Neural cell (in vitro differentiated cells): ENCODE results near the gene FAM124B. TPM values are rescaled to one million over a fixed set of nuclear protein-coding genes. Genes with fewer than 3 reads are reported as not detected.

Experiments
- H2AFZ ChIP-seq: fragments of 200-600, 300-800 bp; sonication (generic), shearing (Covaris generic); 2 replicates; pipeline ENCODE4 v1.6.0; 2014; ENCODE audit warnings: low read depth, mild to moderate bottlenecking, antibody characterized with exemption, low read length, moderate library complexity
- H3F3A ChIP-seq: fragments of 200-600 bp; shearing (Covaris generic); 2 replicates; pipeline ENCODE4 v1.6.1; 2016; ENCODE audit warnings: mild to moderate bottlenecking, moderate library complexity, mixed read lengths, antibody characterized with exemption, low read length; ENCODE audit not compliant: insufficient read depth, poor library complexity, severe bottlenecking
- H3K27ac ChIP-seq: fragments of 200-600, 300-800 bp; sonication (generic), shearing (Covaris generic); 2 replicates; pipeline ENCODE4 v1.5.1; 2014; ENCODE audit warnings: mild to moderate bottlenecking, low read length, moderate library complexity
- H3K27me3 ChIP-seq: fragments of 300-800, 200-600 bp; sonication (generic), shearing (Covaris generic); 2 replicates; pipeline ENCODE4 v1.6.0; 2014; ENCODE audit warnings: mild to moderate bottlenecking, low read depth, low read length, moderate library complexity; ENCODE audit not compliant: insufficient read depth
- H3K36me3 ChIP-seq: fragments of 300-800, 200-600 bp; sonication (generic), shearing (Covaris generic); 2 replicates; pipeline ENCODE4 v1.5.1; 2014; ENCODE audit warnings: mild to moderate bottlenecking, antibody characterized with exemption, low read length, moderate library complexity; ENCODE audit not compliant: insufficient read depth
- H3K4me2 ChIP-seq: fragments of 300-800, 200-600 bp; sonication (generic), shearing (Covaris generic); 2 replicates; pipeline ENCODE4 v1.6.0; 2014; ENCODE audit warnings: mild to moderate bottlenecking, low read length
- H3K4me3 ChIP-seq: fragments of 300-800, 200-600 bp; sonication (generic), shearing (Covaris generic); 2 replicates; pipeline ENCODE4 v1.5.1; 2014; ENCODE audit warnings: mild to moderate bottlenecking, low read length, moderate library complexity
- H3K79me2 ChIP-seq: fragments of 200-600 bp; shearing (Covaris generic); replicated peaks from 2 replicates; pipeline ENCODE4 v1.6.0; 2014; ENCODE audit warnings: mild to moderate bottlenecking, low read length, moderate library complexity; ENCODE audit not compliant: insufficient read depth
- H3K9ac ChIP-seq: fragments of 300-800, 200-600 bp; sonication (generic), shearing (Covaris generic); 2 replicates; pipeline ENCODE4 v1.6.1; 2016; ENCODE audit warnings: mild to moderate bottlenecking, low read length, mixed read lengths
- H3K9me2 ChIP-seq: fragments of 200-600 bp; shearing (Covaris generic); 2 replicates; pipeline ENCODE4 v1.6.1; 2016; ENCODE audit warnings: mild to moderate bottlenecking, low read length, mixed read lengths; ENCODE audit not compliant: insufficient read depth
- H3K9me3 ChIP-seq: fragments of 200-600, 300-800 bp; sonication (generic), shearing (Covaris generic); 2 replicates; pipeline ENCODE4 v1.6.1; 2016; ENCODE audit warnings: mild to moderate bottlenecking, mixed run types, low read length, moderate library complexity, mixed read lengths
- H4K20me1 ChIP-seq: fragments of 200-600 bp; shearing (Covaris generic); 2 replicates; pipeline ENCODE4 v1.6.1; 2016; ENCODE audit warnings: mild to moderate bottlenecking, mixed run types; ENCODE audit not compliant: insufficient read depth
- CTCF ChIP-seq: fragments of 450-650 bp; IDR thresholded peaks from 2 replicates; pipeline ENCODE4 v1.5.1; 2014; ENCODE audit warnings: antibody characterized with exemption, mild to moderate bottlenecking, moderate library complexity; ENCODE audit not compliant: poor library complexity, severe bottlenecking
- SMC3 ChIP-seq: fragments of 450-650 bp; conservative IDR thresholded peaks from 2 replicates; pipeline ENCODE4 v1.6.1; 2014; ENCODE audit warnings: antibody characterized with exemption, mild to moderate bottlenecking, moderate library complexity; ENCODE audit not compliant: poor library complexity
- TAF1 ChIP-seq: IDR thresholded peaks from 2 replicates; pipeline ENCODE4 v1.6.1; 2012; ENCODE audit warnings: low read depth
- polyA minus RNA-seq: library from RNA; depleted of rRNA, polyadenylated mRNA; stranded (reverse); fragments of >200 nt; gene quantifications from 2 replicates; pipeline ENCODE4 v1.2.3, GENCODE V29; 2014
- polyA plus RNA-seq: library from polyadenylated mRNA; depleted of rRNA; stranded (reverse); fragments of >200 nt; gene quantifications from 2 replicates; pipeline ENCODE4 v1.2.3, GENCODE V29; 2014

The FAM124B gene
- polyA plus RNA-seq (not detected in 2 replicates), polyA minus RNA-seq (not detected in 2 replicates)

GRCh38 chr2:224401641-224402342 lies at the start of gene FAM124B:
TSS of gene FAM124B (minus strand) at chr2:224402107. CDS start at chr2:224401768, 339 bp downstream.
- H3K4me3 ChIP-seq = no peak within 1 kb of the TSS
- no peaks in the 10 kb centered on the region for H3K9me2 ChIP-seq
- H2AFZ ChIP-seq = no peak within 1 kb of the TSS
- no peaks in the 10 kb centered on the region for H3K27me3 ChIP-seq
- H4K20me1 ChIP-seq = no peaks in the 10 kb centered on the region
- H3K36me3 ChIP-seq = no peaks in the 10 kb centered on the region
- no peaks in the 10 kb centered on the region for H3K79me2 ChIP-seq
- TF ChIP-seq CTCF = no peak
- no peaks in the 10 kb centered on the region for H3F3A ChIP-seq
- no peak within 1 kb of the TSS for H3K9ac ChIP-seq
- H3K27ac ChIP-seq = no peak within 1 kb of the TSS
- no peak within 1 kb of the TSS for H3K4me2 ChIP-seq
- no peaks in the 10 kb centered on the region for H3K9me3 ChIP-seq

GRCh38 chr2:224449212-224450147 lies 47.6 kb upstream of the FAM124B start:
- H3K79me2 ChIP-seq = no peaks in the 10 kb centered on the region
- no peak overlapping the region for H3K9ac ChIP-seq
- no peaks in the 10 kb centered on the region for H4K20me1 ChIP-seq
- no peaks in the 10 kb centered on the region for H3K9me2 ChIP-seq
- no peaks in the 10 kb centered on the region for H3K27me3 ChIP-seq
- no peak overlapping the region for H3K27ac ChIP-seq
- H3K36me3 ChIP-seq = no peaks in the 10 kb centered on the region
- no peak overlapping the region for H2AFZ ChIP-seq
- no peaks in the 10 kb centered on the region for H3F3A ChIP-seq
- no peak overlapping the region for H3K4me2 ChIP-seq
- TF ChIP-seq CTCF = peak; percentile 20
- TF ChIP-seq SMC3 = no peak
- no peak overlapping the region for H3K4me3 ChIP-seq
- no peaks in the 10 kb centered on the region for H3K9me3 ChIP-seq

- no peaks in the 10 kb centered on the region for H3F3A ChIP-seq
- no peak overlapping the region for H3K9ac ChIP-seq
- TF ChIP-seq TAF1 = no peak
- no peaks in the 10 kb centered on the region for H3K9me3 ChIP-seq
- H3K9me2 ChIP-seq = no peaks in the 10 kb centered on the region
- H3K36me3 ChIP-seq = no peaks in the 10 kb centered on the region
- H3K27me3 ChIP-seq = no peaks in the 10 kb centered on the region
- H3K4me2 ChIP-seq = no peak overlapping the region
- no peak overlapping the region for H3K27ac ChIP-seq
- H3K4me3 ChIP-seq = no peak overlapping the region
- H2AFZ ChIP-seq = no peak overlapping the region
- no peaks in the 10 kb centered on the region for H4K20me1 ChIP-seq
- H3K79me2 ChIP-seq = no peaks in the 10 kb centered on the region
Observed at GRCh38 chr2:224448236-224448635, 46.3 kb upstream of the FAM124B start.
